ENCODE measurements around the gene FSIP1.

FSIP1 gene

GRCh38 chr15:39574427-39574826 lies 208.2 kb downstream of the FSIP1 start:
- in situ Hi-C loops (cut with HindIII; ENCODE audit: low sequenced_read_pairs): loop anchor here (5.0 kb wide), 1 partner anchor 862 kb away; no protein-coding TSS in a partner anchor
- no peak for TF ChIP-seq CTCF (IDR thresholded peaks at IDR 0.05; ENCODE audit: low read depth, low read length, missing control alignments)
- DNase-seq (ENCODE audit: low read depth): no peak
- H3K4me3 ChIP-seq (ENCODE audit: low read depth, low read length): no peak overlapping the region

- no peak overlapping the region for H3K4me3 ChIP-seq (ENCODE audit: low read depth, low read length)
- TF ChIP-seq CTCF (IDR thresholded peaks at IDR 0.05; ENCODE audit: low read depth, low read length, missing control alignments): no peak
- in situ Hi-C loops (cut with HindIII; ENCODE audit: low sequenced_read_pairs): loop anchor here (5.0 kb wide), 1 partner anchor 862 kb away; no protein-coding TSS in a partner anchor
- no peak for DNase-seq (ENCODE audit: low read depth)
Measured at GRCh38 chr15:39573844-39574243, 208.8 kb downstream of the FSIP1 start.

- no peak for TF ChIP-seq CTCF (IDR thresholded peaks at IDR 0.05; ENCODE audit: low read depth, low read length, missing control alignments)
- in situ Hi-C loops (cut with HindIII; ENCODE audit: low sequenced_read_pairs): loop anchor here (5.0 kb wide), 1 partner anchor 861 kb away; no protein-coding TSS in a partner anchor
- H3K4me3 ChIP-seq (ENCODE audit: low read depth, low read length): no peak overlapping the region
- no peak for DNase-seq (ENCODE audit: low read depth)
Measured at GRCh38 chr15:39573287-39573686, 209.4 kb downstream of the FSIP1 start.

- TF ChIP-seq CTCF (IDR thresholded peaks at IDR 0.05; ENCODE audit: low read depth, low read length, missing control alignments): no peak
- no peak overlapping the region for H3K4me3 ChIP-seq (ENCODE audit: low read depth, low read length)
- DNase-seq (ENCODE audit: low read depth): no peak
- in situ Hi-C loops (cut with HindIII; ENCODE audit: low sequenced_read_pairs): no loop called here
Measured at GRCh38 chr15:39565851-39566250, 216.8 kb downstream of the FSIP1 start.

GRCh38 chr15:39564972-39565665 lies 217.5 kb downstream of the FSIP1 start:
- no peak overlapping the region for H3K4me3 ChIP-seq (ENCODE audit: low read depth, low read length)
- TF ChIP-seq CTCF (IDR thresholded peaks at IDR 0.05; ENCODE audit: low read depth, low read length, missing control alignments): no peak
- in situ Hi-C loops (cut with HindIII; ENCODE audit: low sequenced_read_pairs): no loop called here
- DNase-seq (ENCODE audit: low read depth): no peak

GRCh38 chr15:39558421-39558820 lies 224.2 kb downstream of the FSIP1 start:
- no peak for TF ChIP-seq CTCF (IDR thresholded peaks at IDR 0.05; ENCODE audit: low read depth, low read length, missing control alignments)

More at GRCh38 chr15:39558421-39558820, 224.2 kb downstream of the FSIP1 start:
- in situ Hi-C loops (cut with HindIII; ENCODE audit: low sequenced_read_pairs): loop anchor here (5.0 kb wide), 1 partner anchor 361 kb away; no protein-coding TSS in a partner anchor
- no peak for DNase-seq (ENCODE audit: low read depth)
- no peak overlapping the region for H3K4me3 ChIP-seq (ENCODE audit: low read depth, low read length)
